ENCODE results near the gene ANP32E.

ANP32E gene

GRCh38 chr1:150171801-150172200 is 64.1 kb downstream of the ANP32E start:
- DNase-seq (ENCODE audit: low read depth in 2 of 3, low spot score in 2 of 3) = no peak

DNA sequence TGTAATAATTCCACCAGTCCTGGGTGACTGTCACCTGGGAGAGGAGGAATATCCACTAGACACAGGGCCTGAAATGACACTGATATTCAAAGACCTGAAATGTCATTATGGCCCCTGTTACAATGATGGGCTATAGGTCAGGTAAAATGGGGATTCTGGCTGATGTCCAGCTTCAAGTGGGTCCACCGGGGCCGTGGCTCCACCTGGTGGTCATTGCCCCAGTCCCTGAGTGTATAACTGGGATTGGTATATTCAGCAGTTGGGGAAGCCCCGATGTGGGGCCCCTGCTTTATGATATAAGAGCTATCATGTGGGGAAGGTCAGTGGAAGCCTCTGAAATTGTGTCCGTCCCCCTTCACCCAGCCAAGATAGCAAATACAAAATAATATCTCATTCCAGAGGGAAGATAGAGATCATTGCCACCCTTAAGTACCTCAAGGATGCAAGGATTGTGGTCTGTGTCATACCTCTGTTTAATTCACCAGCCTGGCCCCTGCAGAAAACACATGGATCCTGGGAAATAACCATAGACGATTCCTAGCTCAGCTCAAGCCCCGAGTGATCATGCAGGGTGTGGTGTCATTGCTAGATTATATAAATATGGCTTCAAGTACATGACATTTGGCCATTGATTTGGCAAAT is 66.8 kb downstream of the ANP32E start:
- no peak for DNase-seq (ENCODE audit: low read depth in 2 of 3, low spot score in 2 of 3)
